ENCODE results near the gene ITGB5. TPM values are rescaled to one million over a fixed set of nuclear protein-coding genes. Genes with fewer than 3 reads are reported as not detected.

ITGB5 gene
- total RNA-seq, 2 donors from 2014 or later: 93.0 to 103 TPM

DNA sequence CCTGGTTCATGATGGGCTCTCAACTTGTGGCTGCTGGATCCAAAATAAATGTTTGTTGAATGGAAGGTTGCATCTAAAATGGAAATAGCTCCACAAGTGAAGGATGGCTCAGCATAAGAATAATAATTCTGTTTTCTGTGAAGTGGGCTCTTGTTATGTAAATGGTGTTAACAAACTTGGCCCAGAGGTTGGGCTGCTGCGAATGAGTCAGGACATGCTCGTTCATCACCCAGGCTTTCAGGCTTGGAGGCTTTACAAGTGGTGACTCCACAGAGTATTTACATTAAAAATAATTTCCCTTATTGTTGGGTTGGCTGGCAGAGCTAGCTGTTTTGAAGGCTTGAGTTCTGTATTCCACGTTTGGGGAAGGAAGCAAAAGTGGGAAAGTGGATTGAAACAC is 60.5 kb downstream of the ITGB5 start:
- intact Hi-C loops (cut with DNase I, micrococcal nuclease): no loop called here
- DNase-seq (peak in 1 of 2 donors; percentile 55), ATAC-seq (no peak)

GRCh38 chr3:124824286-124824915 is 62.8 kb downstream of the ITGB5 start:
- ATAC-seq (no peak), DNase-seq (no peak)
- intact Hi-C loops (cut with DNase I, micrococcal nuclease): no loop called here

DNA sequence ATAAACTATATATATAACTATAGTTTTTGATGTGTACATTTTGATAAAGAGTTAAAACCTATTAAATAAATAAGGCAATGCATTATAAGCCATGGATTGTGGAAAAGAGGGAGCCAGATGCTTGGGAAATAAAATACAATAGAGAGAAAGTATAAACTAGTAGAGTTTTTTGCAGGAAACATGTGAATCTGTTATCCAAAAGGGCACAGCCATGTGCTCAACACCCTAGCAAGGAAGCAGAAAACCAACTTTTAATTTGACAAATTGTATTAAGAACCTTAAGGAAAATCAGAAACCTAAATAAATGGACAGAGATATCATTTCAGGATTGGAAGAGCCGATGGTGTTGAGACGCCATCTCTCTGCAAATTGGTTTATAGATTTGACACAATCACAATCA is 63.5 kb downstream of the ITGB5 start:
- DNase-seq (no peak), ATAC-seq (no peak)
- intact Hi-C loops (cut with DNase I, micrococcal nuclease): no loop called here

- ATAC-seq (no peak), DNase-seq (no peak)
- intact Hi-C loops (cut with DNase I, micrococcal nuclease): no loop called here
Measured at GRCh38 chr3:124823206-124823605, 64.0 kb downstream of the ITGB5 start.

GRCh38 chr3:124821356-124821755 is 65.8 kb downstream of the ITGB5 start:
- intact Hi-C loops (cut with DNase I, micrococcal nuclease): no loop called here
- DNase-seq (no peak), ATAC-seq (no peak)

DNA sequence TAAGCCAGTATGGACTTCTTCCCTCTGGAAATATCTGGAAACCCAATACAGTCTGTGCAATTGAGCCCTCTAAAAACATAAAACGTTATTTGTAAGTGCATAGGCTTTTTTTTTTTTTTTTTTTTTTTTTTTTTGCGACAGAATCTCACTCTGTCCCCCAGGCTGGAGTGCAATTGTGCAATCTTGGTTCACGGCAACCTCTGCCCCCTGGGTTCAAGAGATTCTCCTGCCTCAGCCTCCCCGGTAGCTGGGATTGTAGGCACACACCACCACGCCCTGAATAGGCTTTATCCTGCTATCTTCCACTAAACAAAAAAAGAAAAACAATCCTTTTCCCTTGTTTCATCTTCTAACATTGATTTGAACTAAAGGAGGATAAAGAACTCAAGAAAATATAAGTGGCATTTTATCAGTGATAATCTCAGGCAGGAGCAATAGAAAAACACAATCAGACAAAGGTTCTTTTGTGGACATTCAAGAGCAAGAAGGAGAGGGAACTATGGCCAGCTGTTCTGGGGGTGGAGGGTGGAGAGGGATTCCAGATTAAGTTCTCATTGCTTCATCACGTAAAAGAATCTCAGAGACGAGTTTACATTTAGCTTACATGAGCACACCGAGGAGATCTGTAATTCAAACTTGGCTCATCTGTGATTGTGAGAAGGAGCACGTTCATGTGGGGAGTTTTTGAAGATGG is 68.6 kb downstream of the ITGB5 start:
- ATAC-seq (no peak), DNase-seq (no peak)
- intact Hi-C loops (cut with DNase I, micrococcal nuclease): no loop called here

- ATAC-seq (no peak), DNase-seq (no peak)
- intact Hi-C loops (cut with DNase I, micrococcal nuclease): no loop called here
Measured at GRCh38 chr3:124817079-124817478, 70.1 kb downstream of the ITGB5 start.

- DNase-seq (no peak), ATAC-seq (no peak)
- intact Hi-C loops (cut with DNase I, micrococcal nuclease): no loop called here
Measured at GRCh38 chr3:124816206-124816605, 71.0 kb downstream of the ITGB5 start.

DNA sequence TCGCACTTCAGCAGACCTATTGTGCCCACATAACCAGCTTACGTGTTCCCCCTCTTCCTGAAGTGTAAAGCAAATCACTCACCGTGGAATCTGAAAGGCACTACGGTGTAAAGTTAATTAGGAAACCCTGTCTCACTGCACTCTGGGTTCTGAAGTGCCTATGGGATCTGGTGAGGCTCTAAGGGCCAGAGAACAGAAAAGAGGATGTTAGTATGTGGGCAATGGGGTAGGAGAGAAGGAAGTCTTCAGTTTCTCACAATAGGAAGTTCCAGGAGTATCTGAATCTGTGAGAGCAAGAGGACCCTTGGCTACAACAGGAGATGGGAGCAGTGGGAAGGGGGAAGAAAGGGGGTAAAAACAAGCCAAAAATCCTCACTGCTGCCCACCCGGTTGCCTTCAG is 71.4 kb downstream of the ITGB5 start:
- intact Hi-C loops (cut with DNase I, micrococcal nuclease): no loop called here
- ATAC-seq (no peak), DNase-seq (no peak)

DNA sequence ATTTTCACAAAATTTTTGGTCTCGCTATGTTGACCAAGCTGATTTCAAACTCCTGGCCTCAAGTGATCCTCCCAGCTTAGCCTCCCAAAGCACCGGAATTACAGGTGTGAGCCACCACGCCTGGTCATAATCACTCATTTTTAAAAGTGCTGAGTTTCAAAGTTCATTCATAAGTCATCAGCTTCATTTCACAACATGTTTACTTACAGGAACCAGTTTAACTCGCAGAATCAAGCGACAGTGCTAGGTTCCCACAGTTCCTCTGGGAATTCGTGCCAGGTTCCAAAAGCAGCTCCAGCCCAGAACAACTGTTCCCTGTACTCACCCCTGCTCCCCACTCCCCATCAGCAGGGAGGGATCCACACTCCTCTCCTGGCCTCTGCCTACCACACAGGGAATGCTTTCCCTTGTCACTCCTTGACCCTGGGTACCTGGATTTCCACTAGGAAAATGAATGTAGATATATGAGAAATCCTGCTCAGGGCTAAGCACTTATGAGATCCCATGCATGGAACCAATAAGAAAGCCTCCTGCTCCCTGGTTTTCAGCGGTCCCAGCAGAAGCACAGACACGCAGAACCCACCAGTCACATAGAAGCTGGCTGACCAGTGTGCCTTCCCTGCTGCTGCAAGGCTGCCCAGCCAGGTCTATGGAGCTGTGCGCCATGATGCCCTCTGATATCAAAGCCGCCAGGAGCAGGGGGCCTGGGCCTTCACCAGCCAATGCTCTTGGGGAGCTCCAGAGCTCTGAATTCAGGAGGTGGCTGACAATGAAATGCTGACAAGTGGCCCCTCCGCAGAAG is 72.3 kb downstream of the ITGB5 start:
- peak; percentile 75 for ATAC-seq
- peak; percentile 52 to 80 for DNase-seq
- intact Hi-C loops (cut with DNase I, micrococcal nuclease): no loop called here

- DNase-seq: no peak
- intact Hi-C loops (cut with DNase I, micrococcal nuclease): no loop called here
- ATAC-seq: no peak
Measured at GRCh38 chr3:124813541-124813940, 73.6 kb downstream of the ITGB5 start.

- peak; percentile 65 for ATAC-seq
- peak; percentile 61 to 86 for DNase-seq
- intact Hi-C loops (cut with DNase I, micrococcal nuclease): no loop called here
Measured at GRCh38 chr3:124812291-124813265, 74.6 kb downstream of the ITGB5 start.

GRCh38 chr3:124811436-124811835 is 75.7 kb downstream of the ITGB5 start:
- DNase-seq (no peak), ATAC-seq (no peak)
- intact Hi-C loops (cut with DNase I, micrococcal nuclease): no loop called here

GRCh38 chr3:124810970-124811369 is 76.2 kb downstream of the ITGB5 start:
- ATAC-seq: peak; percentile 70
- peak; percentile 35 to 40 for DNase-seq
- intact Hi-C loops (cut with DNase I, micrococcal nuclease): no loop called here

GRCh38 chr3:124809039-124809438 is 78.1 kb downstream of the ITGB5 start:
- intact Hi-C loops (cut with DNase I, micrococcal nuclease): no loop called here
- no peak for ATAC-seq
- DNase-seq: no peak

DNA sequence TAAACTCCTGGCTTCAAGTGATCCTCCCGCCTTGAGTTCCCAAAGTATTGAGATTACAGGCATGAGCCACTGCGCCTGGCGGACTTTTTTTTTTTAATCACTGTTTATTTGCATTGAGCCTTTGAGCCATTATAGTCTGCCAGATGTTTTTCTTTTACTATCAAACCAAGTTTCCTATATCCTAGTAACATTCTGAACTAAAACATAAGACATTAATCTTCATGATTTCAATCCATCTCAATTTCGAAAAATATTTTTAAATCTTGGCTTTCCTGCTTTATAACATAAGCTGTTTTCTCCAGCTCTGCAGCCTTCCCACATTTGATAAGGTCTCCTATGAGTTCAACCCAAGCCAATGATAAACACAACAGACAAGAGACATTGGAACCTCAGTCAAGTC is 81.5 kb downstream of the ITGB5 start:
- DNase-seq (no peak), ATAC-seq (no peak)
- intact Hi-C loops (cut with DNase I, micrococcal nuclease): no loop called here

- ATAC-seq (no peak), DNase-seq (no peak)
- intact Hi-C loops (cut with DNase I, micrococcal nuclease): no loop called here
Measured at GRCh38 chr3:124804875-124805274, 82.3 kb downstream of the ITGB5 start.

- DNase-seq (no peak), ATAC-seq (no peak)
- intact Hi-C loops (cut with DNase I, micrococcal nuclease): no loop called here
Measured at GRCh38 chr3:124802702-124803101, 84.5 kb downstream of the ITGB5 start.

Data from left colon (tissue), 2 donors.